GM18526 (cell line): ENCODE results near the gene STN1.

Experiments
- POLR2A ChIP-seq: IDR thresholded peaks from 3 replicates; pipeline ENCODE4 v1.6.1; 2011; ENCODE audit not compliant: insufficient read length; ENCODE audit errors: extremely low read depth

Gene STN1

DNA sequence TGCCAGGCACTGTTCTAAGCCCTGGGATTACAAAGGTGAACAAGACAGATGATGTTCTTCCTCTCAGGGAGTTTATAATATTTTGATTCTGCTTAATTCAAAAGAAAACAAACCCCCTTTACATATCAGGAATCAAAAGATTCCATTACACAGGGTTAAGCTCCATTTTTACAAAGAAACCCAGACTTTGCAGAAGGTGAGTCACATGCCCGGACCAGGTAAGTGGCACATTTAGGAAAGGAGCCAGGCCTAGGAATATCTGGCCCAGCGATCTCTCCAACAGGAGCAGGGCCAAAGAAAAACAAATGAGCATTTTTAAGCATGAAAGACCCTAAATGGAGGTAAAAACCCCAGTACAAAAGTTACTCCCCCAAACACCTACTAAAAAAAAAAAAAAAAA is 1.1 kb downstream of the STN1 start:
- TF ChIP-seq POLR2A: no peak

GRCh38 chr10:103916254-103916653 is 1.7 kb downstream of the STN1 start:
- TF ChIP-seq POLR2A: no peak

- TF ChIP-seq POLR2A: no peak
Measured at GRCh38 chr10:103915796-103916195, 2.2 kb downstream of the STN1 start.

DNA sequence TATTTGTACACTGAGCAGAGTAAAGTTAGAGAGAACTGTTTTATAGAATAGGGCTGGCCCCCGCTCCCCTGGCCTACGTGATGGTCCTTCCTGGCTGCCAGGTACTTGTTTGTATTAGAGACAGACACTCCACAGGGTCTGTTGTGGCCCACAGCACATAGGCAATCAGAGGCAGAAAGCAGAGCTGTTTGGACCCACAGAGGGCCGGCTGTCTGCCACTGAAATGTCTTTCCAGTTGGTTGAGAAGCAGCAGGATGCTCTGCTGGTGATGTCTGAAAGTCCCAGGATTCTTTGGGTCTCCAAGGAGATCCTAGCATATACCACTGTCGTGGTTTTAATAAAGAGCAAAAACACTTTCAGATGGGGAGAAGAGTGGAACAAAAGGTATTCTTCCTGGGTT is 5.2 kb downstream of the STN1 start:
- no peak for TF ChIP-seq POLR2A

- no peak for TF ChIP-seq POLR2A
Measured at GRCh38 chr10:103911021-103911459, 6.9 kb downstream of the STN1 start.

DNA sequence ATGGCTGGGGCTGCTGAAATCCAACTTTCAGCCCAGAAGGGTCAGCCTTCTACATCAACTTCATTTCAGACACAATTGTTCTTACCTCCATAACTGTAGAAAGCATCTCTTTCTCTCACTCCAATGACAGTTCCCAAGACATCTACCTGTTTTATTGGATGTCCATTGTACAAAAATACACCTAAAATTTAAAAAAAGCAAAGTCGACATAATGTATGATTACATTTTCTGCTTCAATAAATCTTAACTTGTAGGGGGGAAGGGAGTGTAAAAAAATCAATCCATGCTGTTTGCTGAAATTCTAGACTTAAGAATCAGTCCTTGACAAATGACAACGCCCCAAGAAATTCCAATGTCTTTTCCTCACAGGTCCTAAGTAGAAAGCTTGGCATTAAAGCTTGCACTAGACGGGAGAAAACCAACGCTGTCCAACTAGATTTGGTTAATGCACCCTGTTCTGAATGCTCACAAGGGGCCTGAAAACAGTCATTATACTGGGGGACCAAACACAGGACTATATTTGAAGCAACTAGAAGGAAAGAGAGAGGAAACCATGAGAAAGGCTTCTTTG is 7.5 kb downstream of the STN1 start:
- no peak for TF ChIP-seq POLR2A

- no peak for TF ChIP-seq POLR2A
Measured at GRCh38 chr10:103905441-103905840, 12.5 kb downstream of the STN1 start.

GRCh38 chr10:103901299-103901698 is 16.7 kb downstream of the STN1 start:
- no peak for TF ChIP-seq POLR2A

- TF ChIP-seq POLR2A: no peak
Measured at GRCh38 chr10:103899312-103899711, 18.7 kb downstream of the STN1 start.

DNA sequence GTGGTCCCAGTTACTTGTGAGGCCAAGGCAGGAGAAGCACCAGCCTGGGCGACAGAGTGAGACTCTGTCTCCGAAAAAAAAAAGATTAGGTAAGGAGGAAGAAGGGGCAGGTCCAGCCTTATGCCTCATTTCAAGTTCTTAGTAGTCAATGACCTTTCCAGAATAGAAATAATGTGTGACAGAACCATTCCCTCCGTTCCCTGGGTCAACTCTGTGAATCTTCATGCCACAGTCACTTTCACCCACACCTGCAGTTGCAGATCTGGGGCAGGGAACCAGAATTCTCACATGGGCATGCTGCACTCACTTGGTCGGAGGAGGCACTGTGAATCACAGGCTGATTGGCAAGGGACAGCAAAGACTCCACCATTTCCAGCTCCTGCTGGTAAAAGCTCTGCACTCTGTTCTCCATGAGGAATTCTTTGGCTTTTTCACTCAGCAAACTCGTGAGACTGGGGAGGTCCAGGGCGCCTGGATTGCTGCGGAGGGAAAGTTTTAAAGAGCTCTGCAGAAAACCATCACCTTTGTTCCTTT is 20.7 kb downstream of the STN1 start:
- no peak for TF ChIP-seq POLR2A

DNA sequence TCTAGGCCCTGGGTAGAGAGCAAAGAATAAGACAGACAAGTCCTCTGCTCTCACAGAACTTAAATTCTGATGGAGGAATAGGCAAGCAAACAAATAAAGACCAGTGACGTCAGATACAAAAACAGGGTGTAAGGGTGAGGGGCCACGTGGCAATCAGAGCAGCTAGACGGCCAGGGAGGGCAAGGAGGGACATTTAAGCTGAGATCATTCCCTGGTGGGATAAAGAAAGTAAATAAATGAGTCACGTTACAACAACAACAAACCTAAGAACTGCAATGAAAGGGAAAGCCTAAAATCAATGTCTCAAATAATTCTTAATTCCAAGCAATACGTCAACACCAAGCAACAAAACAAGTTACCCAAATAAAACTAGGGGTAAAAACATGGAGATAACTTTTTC is 21.8 kb downstream of the STN1 start:
- no peak for TF ChIP-seq POLR2A

GRCh38 chr10:103895411-103896186 is 22.4 kb downstream of the STN1 start:
- TF ChIP-seq POLR2A: no peak

GRCh38 chr10:103894441-103894864 is 23.5 kb downstream of the STN1 start:
- no peak for TF ChIP-seq POLR2A

DNA sequence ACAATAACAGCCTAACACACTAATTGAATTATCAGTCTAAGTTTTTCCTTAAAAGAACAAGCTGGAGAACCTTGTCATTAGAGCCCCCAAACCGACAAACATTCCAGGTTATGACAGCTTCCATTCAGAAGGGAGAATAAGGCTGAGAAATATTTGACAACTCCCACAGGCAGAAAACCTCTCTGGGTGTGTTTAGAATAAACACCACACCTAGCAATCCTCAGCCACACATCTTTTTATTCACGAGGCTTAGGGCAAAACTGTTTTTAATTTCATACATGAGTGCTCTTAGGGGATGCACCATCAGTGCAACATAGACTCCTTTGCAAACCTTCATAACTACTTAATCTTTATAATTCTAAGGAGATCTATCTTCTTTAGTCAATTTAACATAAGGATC is 24.2 kb downstream of the STN1 start:
- no peak for TF ChIP-seq POLR2A

- no peak for TF ChIP-seq POLR2A
Measured at GRCh38 chr10:103892181-103892580, 25.8 kb downstream of the STN1 start.

DNA sequence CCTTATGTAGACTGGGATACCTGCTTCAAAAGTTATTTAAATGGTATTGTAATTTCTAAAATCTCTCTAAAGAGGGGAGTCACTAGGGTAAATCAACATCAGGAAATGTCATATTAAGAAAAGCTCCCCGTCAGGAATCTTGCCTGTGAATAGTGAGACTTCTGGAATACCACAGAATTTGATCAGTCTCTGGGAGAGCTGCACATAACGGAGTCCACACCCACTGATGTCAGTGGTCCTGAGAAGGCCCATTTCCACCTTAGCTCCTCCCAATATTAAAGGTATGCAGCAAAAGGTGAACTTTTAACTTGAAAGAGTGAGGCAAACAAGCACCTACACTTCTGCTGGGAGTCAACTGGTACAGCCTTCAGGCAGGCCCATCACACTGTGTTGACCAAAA is 27.3 kb downstream of the STN1 start:
- TF ChIP-seq POLR2A: no peak
